Measurements from ENCODE around the gene TTC27.
A peak's percentile ranks its signal among the peaks of the same experiment; 100 is the strongest.
"Not testable (repeated sequence)": the region's sequence is repeated elsewhere in the genome, so short reads cannot be mapped to it uniquely, and the experiment has no call there.

TTC27 gene

GRCh38 chr2:32627814-32628579 lies at the start of gene TTC27:
TTC27 (plus strand) TSS chr2:32628050; CDS start chr2:32628293, 243 bp downstream.
- DNase-seq (ENCODE audit: low spot score) = peak; percentile 99

- DNase-seq (ENCODE audit: low spot score) = no peak
These were observed 36.0 kb upstream of the TTC27 start for GRCh38 chr2:32591669-32592463.

DNA sequence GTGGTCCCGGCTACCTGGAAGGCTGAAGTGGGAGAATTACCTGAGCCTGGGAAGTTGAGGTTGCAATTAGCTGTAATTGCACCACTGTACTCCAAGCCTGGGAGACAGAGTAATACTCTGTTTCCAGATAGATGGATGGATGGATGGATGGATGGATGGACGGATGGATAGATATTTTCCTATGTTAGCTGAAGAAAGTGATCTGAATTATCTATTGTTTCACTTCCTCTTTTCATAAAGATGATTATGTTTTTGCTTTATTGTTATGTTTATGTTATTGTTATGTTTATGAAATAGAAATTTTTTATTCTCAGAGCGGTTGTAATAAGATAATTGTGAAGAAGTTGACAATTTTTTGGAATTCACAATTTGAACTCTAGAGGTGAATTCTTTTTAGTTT lies 33.3 kb upstream of the TTC27 start:
- no peak for DNase-seq (ENCODE audit: low spot score)

GRCh38 chr2:32611366-32611765 lies 16.5 kb upstream of the TTC27 start:
- no peak for DNase-seq (ENCODE audit: low spot score)

GRCh38 chr2:32611771-32612170 lies 16.1 kb upstream of the TTC27 start:
- DNase-seq (ENCODE audit: low spot score) = no peak

DNA sequence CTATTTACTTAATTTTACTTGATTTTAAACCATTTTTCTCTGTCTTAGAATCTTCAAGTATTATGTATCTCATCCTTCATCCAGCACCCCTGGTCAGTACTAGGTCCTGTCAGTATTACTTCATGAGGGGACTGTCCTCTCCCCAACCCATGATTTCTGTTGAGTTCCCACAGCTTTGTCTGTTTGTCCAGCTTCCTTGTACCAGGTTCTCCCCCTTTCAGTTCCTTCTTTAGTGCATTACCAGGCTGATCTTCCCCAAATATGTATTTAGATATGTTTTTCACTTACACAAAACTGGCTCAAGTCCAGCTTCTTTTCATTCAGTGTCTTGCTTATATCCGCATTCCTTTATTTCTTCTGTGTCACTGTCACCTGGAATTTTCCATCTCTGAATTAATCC lies 13.8 kb upstream of the TTC27 start:
- no peak for DNase-seq (ENCODE audit: low spot score)

DNA sequence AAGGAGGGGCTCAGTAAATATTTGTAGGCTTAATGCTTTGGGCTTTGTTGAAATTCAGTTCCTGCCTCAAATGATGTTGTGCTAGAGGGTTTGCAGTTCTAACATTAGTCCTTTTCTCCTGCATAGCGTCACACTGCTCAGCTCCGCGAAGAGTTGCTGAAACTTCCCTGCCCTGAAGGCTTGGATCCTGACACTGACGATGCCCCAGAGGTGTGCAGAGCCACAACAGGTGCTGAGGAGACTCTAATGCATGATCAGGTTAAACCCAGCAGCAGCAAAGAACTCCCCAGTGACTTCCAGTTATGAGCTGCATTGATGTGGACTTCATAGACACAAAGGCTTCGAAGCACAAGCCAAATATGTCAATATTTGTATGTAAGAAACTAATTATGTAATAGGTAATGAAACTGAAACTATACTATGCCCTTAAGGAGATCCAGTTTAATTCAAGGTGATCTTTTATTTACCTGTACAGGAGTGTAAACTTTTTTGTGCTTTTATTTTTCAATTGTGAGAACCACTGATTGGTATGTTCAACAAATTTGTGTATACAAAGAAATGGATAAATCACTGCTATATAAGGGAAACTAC lies 10.2 kb upstream of the TTC27 start:
- no peak for DNase-seq (ENCODE audit: low spot score)

DNA sequence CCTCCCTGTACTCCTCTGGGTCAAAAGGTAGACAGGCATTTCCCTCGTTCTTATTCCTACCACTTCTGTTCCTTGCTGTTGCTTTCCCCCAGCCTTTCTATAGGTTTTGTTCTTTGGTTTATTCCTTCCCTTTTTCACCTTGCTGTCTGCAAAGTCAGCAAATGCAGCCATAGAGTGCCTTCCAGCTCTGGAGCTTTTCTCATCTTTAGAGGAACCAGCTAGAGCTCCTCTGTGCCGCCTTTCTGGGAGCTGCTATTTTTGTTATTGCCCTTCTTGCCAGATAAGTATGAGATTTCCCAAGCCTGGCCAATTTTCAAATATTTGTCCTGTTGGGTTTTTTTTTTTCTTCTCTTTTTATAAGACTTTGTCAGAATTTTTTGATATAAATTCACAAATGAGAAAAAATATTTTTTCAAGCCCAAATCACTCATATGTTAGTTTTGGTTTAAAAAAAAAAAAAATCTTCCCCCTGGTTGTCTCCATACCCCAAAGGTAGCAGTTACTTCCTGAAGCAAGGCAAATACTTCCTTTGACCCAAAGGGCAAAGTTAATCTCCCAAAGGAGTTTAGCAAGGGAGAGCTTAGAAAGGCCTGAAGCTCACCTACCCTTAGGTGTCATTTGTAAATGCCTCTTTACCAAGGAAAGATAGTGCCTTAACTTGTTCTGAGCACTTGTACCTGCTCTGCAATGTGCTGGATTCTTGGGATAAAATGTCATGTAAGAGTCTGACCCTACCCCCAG lies 5.1 kb upstream of the TTC27 start:
- no peak for DNase-seq (ENCODE audit: low spot score)

- DNase-seq (ENCODE audit: low spot score) = no peak
These were observed 4.5 kb upstream of the TTC27 start for GRCh38 chr2:32623311-32623706.

DNA sequence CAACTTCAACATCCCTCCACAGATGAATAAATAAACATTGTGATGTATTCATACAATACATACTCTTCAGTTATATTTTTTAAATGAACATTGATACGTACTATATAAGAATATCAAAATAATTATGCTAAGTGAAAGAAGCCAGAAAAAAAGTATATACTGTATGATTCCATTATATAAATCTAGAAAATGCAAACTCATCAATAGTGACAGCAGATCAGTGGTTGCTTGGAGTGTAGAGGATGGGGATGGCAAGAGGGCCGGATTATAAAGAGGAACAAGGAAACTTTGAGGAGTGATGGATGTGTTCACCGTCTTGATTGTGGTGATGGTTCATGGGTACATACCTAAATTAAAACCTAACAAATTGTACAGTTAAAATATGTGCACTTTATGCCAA lies 3.0 kb upstream of the TTC27 start:
- no peak for DNase-seq (ENCODE audit: low spot score)

GRCh38 chr2:32626639-32627221 lies 1.1 kb upstream of the TTC27 start:
- DNase-seq (ENCODE audit: low spot score) = no peak

GRCh38 chr2:32627441-32627813 lies 423 bp upstream of the TTC27 start:
- peak; percentile 70 for DNase-seq (ENCODE audit: low spot score)

DNA sequence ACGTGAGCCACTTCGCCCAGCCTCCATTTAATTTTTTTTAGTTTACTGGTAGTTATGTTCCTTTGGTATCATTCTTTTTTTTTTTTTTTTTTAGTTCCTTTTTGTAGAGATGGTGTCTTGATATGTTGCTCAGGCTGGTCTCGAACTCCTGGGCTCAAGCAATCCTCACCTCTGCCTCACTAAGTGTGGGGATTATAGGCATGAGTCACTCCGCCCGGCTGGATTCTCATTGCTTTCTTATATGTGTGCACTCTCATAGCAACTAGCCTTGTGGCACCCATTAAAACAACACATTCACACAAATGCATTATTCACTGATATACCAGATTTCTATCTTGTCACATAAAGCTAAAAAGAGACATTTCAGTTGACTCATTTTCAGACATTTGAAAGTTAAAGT lies 4.2 kb downstream of the TTC27 start:
- DNase-seq (ENCODE audit: low spot score) = no peak

- DNase-seq (ENCODE audit: low spot score) = no peak
These were observed 5.2 kb downstream of the TTC27 start for GRCh38 chr2:32633040-32633439.

GRCh38 chr2:32638548-32638947 lies 10.7 kb downstream of the TTC27 start:
- DNase-seq (ENCODE audit: low spot score) = not testable (repeated sequence)

- DNase-seq (ENCODE audit: low spot score) = no peak
These were observed 13.3 kb downstream of the TTC27 start for GRCh38 chr2:32641180-32641579.

GRCh38 chr2:32647180-32647651 lies 19.4 kb downstream of the TTC27 start:
- peak; percentile 61 for DNase-seq (ENCODE audit: low spot score)

DNA sequence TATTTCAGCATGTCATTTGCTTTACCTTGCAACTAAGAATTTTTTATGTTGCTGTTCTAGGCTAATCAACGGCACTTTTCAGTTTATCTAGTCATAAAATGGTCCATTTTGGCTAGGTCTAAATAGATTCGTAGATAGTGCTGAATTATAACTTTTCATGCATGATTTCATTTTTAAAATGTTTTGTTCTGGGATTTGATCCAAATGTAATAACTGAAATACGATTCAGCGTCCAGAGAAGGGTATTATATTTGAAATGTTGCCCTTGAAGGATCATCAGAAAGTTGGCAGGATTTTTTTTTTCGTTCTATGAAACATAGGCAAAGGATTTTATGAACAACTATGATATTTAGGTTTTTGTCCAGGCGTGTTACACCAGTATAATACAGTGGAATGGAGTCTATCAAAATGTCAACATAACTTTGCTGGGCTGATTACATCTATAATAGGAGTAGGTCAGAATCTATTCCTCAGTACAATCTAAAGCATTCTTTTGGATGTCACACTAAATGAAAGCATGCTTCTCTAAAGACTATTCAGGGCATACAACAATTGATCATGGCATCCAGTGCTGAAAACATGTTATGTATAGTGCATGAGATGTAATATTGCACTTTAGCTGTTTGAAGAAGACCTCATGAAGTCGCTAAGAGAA lies 24.8 kb downstream of the TTC27 start:
- no peak for DNase-seq (ENCODE audit: low spot score)

DNA sequence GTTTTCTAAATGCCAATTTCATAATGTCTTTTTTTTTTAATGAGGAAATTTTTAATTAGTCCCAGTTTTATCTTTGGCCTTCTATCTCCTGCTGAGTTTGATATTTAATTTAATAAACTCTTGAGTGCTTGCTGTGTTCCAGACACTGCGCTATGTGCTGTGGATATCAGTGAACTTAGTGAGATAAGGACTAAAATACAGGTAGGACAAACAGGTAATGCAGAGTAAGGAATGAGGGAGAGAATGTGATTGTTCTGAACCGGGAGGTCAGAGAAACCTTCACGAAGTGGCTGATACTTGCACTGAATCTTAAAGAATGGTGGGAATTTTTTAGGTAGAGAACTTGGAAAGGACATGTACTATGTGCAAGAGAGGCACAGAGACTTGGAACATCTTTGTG lies 28.2 kb downstream of the TTC27 start:
- no peak for DNase-seq (ENCODE audit: low spot score)

DNA sequence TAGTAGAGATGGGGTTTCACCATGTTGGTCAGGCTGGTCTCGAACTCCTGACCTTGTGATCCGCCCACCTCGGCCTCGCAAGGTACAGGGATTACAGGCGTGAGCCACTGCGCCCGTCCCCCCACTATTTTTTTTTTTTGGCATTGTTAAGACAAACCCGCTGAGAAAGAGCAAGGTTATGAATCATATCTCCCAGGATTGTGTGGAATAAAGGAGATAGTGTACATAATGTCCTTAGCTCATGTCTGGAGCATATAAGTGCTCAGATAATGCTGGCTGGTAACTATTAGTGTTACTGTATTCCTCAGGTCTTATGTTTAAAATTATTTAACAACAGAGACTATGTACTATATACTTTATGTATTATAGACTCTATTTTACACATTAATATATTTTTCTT lies 36.0 kb downstream of the TTC27 start:
- DNase-seq (ENCODE audit: low spot score) = no peak

DNA sequence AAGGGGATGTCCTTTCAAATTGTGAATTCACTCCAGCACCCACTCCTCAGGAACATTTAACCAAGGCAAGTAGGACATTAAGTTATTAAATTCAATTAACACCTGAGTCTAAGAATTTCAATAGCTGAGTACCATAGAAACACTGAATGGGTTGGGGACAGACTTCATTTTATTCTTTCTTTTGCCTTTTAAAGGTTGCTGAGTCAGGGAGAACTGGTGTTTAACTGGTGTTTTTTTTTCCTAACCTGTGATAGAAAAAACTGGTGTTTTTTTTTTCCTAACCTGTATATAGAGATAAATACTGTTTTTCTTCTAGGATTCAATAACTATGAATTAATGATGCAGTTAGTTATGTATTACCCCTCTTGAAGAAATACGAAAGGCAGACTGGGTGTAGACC lies 38.9 kb downstream of the TTC27 start:
- DNase-seq (ENCODE audit: low spot score) = no peak

Data from AG20443 (cell line).